Prostate gland (tissue), 2 donors: ENCODE measurements around the gene MIXL1.

ENCODE experiments used
- CTCF ChIP-seq, 4 experiments: fragments of 200-600 bp in 2 of 4; fragments of 450-650 bp in 2 of 4; sonication (generic) in 2 of 4; IDR thresholded peaks; 1 replicate in 3 of 4; 2 replicates in 1 of 4; pipeline ENCODE4 v1.5.1; 2016 to 2019; ENCODE audit warnings: antibody characterized with exemption in 4 of 4, mild to moderate bottlenecking in 2 of 4, moderate library complexity in 2 of 4
- POLR2A ChIP-seq: fragments of 450-650 bp; IDR thresholded peaks from one replicate; pipeline ENCODE4 v1.6.1; 2016; ENCODE audit warnings: antibody characterized with exemption, mild to moderate bottlenecking
- POLR2AphosphoS5 ChIP-seq: sonication (generic); formaldehyde crosslinking; IDR thresholded peaks from one replicate; pipeline ENCODE4 v1.6.1; 2017; ENCODE audit warnings: antibody characterized with exemption

- no peak for TF ChIP-seq CTCF (IDR thresholded peaks at IDR 0.05)
- no peak for TF ChIP-seq POLR2A
- TF ChIP-seq POLR2AphosphoS5, result no peak
Measured at GRCh38 chr1:226253933-226254332, 30.5 kb downstream of the MIXL1 start.
